Motor neuron (in vitro differentiated cells): Measurements from ENCODE around the gene CEPT1. TPM values are rescaled to one million over a fixed set of nuclear protein-coding genes. Genes with fewer than 3 reads are reported as not detected.
"Not testable (repeated sequence)": the region's sequence is repeated elsewhere in the genome, so short reads cannot be mapped to it uniquely, and the experiment has no call there.

Source experiments
- ATAC-seq, 8 experiments: fragments of 200-7000 bp; cut with Tn5 transposase; replicated peaks in 6 of 8; 2 replicates each; pipeline ENCODE4 v1.8.0; 2021; ENCODE audit warnings: mild to moderate bottlenecking in 8 of 8, moderate library complexity in 8 of 8
- H3K27ac ChIP-seq, 2 donors: fragments of 250-450 bp; sonication (Bioruptor Pico); 2 replicates each; pipeline ENCODE4 v1.9.0; 2021; ENCODE audit warnings: antibody characterized with exemption in 2 of 2, mild to moderate bottlenecking in 2 of 2, moderate library complexity in 1 of 2
- H3K4me1 ChIP-seq, 2 donors: fragments of 250-450 bp; sonication (Bioruptor Pico); replicated peaks in 1 of 2; 2 replicates each; pipeline ENCODE4 v1.6.1; 2021; ENCODE audit warnings: antibody characterized with exemption in 2 of 2, mild to moderate bottlenecking in 2 of 2, moderate library complexity in 1 of 2
- H3K4me3 ChIP-seq, 5 donors: fragments of 250-450 bp; sonication (Bioruptor Pico); 2 replicates each; pipeline ENCODE4 v1.9.0; 2021; ENCODE audit warnings: antibody characterized with exemption in 5 of 5, mild to moderate bottlenecking in 5 of 5, moderate library complexity in 4 of 5
- WGBS, 10 experiments: fragments of 450-650 bp; shearing (Covaris generic); methylation state at CpG; one replicate each; pipeline ENCODE4 v1.0.0; 2022; 5-methylcytosine and 5-hydroxymethylcytosine counted together
- in situ Hi-C, 9 experiments: fragments of 400-800 bp; cut with MboI; loops; one replicate each; pipeline ENCODE4 v1.15.0; 2021; ENCODE audit warnings: low sequenced_read_pairs in 9 of 9, low pct_unique_long_range_greater_than_20kb in 2 of 9; ENCODE audit not compliant: unreplicated experiment in 9 of 9
- total RNA-seq, 8 experiments: library from RNA; unstranded; fragments of 300-600 nt; gene quantifications; 2 replicates each; pipeline versions ENCODE4 v1.2.3 to v1.2.4, GENCODE V29; 2022

The CEPT1 gene
- 10 to 100 TPM; 18.7 to 48.5 (median 28.6) TPM for total RNA-seq

- ATAC-seq, result peak; percentile 74 to 90 (median 85)
- peaks cover 6 to 15% of the 10 kb centered on the region in 2 donors for H3K4me1 ChIP-seq
- peak within 1 kb of the TSS; percentile 56 to 91 (median 80) for H3K4me3 ChIP-seq
- WGBS, 10 experiments, result 1% methylated on average over 24 to 32 of the region's 68 CpGs; no CpG with 5 or more reads in 8 of the 10 experiments
- H3K27ac ChIP-seq, result peak within 1 kb of the TSS; percentile 87 to 89
- in situ Hi-C loops, result no loop called here
These were observed at the start of gene CEPT1, which contains the start of gene DRAM2 for GRCh38 chr1:111139956-111140679. Gene CEPT1, plus strand, starts transcription at chr1:111140223. Its CDS starts 7,492 bp downstream, at chr1:111147715. Gene DRAM2, minus strand, starts transcription at chr1:111140093. Its CDS starts 8,539 bp downstream, at chr1:111131554.

GRCh38 chr1:111095421-111095820 is 44.6 kb upstream of the CEPT1 start:
- in situ Hi-C loops, H3K4me1 ChIP-seq, ATAC-seq, H3K27ac ChIP-seq, H3K4me3 ChIP-seq: not testable (repeated sequence)
- 50 to 100% (median 81%) methylated on average over 1 to 3 of the region's 3 CpGs; no CpG with 5 or more reads in 3 of the 10 experiments for WGBS, 10 experiments

GRCh38 chr1:111097356-111098099 is 42.5 kb upstream of the CEPT1 start:
- no peak overlapping the region for H3K27ac ChIP-seq
- no peaks in the 10 kb centered on the region for H3K4me1 ChIP-seq
- ATAC-seq, result peak in 1 of 8 experiments; percentile 43
- 0 to 86% (median 63%) methylated on average over 1 to 2 of the region's 2 CpGs; no CpG with 5 or more reads in 2 of the 10 experiments for WGBS, 10 experiments
- in situ Hi-C loops, result no loop called here
- H3K4me3 ChIP-seq, result no peak overlapping the region

GRCh38 chr1:111099289-111099688 is 40.7 kb upstream of the CEPT1 start:
- WGBS, 10 experiments, result 86 to 100% (median 100%) methylated on average over 1 of the region's 1 CpG; no CpG with 5 or more reads in 7 of the 10 experiments
- no peak overlapping the region for H3K27ac ChIP-seq
- in situ Hi-C loops, result no loop called here
- H3K4me3 ChIP-seq, result no peak overlapping the region
- H3K4me1 ChIP-seq, result no peaks in the 10 kb centered on the region
- ATAC-seq, result no peak

GRCh38 chr1:111101854-111102642 is 38.0 kb upstream of the CEPT1 start:
- no peak overlapping the region for H3K27ac ChIP-seq
- no peak for ATAC-seq
- H3K4me3 ChIP-seq, result no peak overlapping the region
- WGBS, 10 experiments, result 56 to 100% (median 83%) methylated on average over 1 to 5 of the region's 5 CpGs; no CpG with 5 or more reads in 2 of the 10 experiments
- H3K4me1 ChIP-seq, result no peaks in the 10 kb centered on the region
- in situ Hi-C loops, result no loop called here

GRCh38 chr1:111104981-111105380 is 35.0 kb upstream of the CEPT1 start:
- H3K4me3 ChIP-seq, result no peak overlapping the region
- H3K4me1 ChIP-seq, result no peaks in the 10 kb centered on the region
- ATAC-seq, result no peak
- H3K27ac ChIP-seq, result no peak overlapping the region
- in situ Hi-C loops, result no loop called here
- 63 to 100% (median 83%) methylated on average over 1 to 2 of the region's 2 CpGs; no CpG with 5 or more reads in 1 of the 10 experiments for WGBS, 10 experiments

GRCh38 chr1:111110197-111110899 is 29.7 kb upstream of the CEPT1 start:
- 56 to 100% (median 100%) methylated on average over 1 of the region's 1 CpG; no CpG with 5 or more reads in 3 of the 10 experiments for WGBS, 10 experiments
- in situ Hi-C loops, result no loop called here
- peak in 1 of 8 experiments; percentile 47 for ATAC-seq

GRCh38 chr1:111116496-111116895 is 23.5 kb upstream of the CEPT1 start:
- ATAC-seq, result no peak
- in situ Hi-C loops, result no loop called here
- no peak overlapping the region for H3K27ac ChIP-seq
- WGBS, 10 experiments, result 83 to 100% (median 100%) methylated on average over 1 to 2 of the region's 2 CpGs
- no peaks in the 10 kb centered on the region for H3K4me1 ChIP-seq
- H3K4me3 ChIP-seq, result no peak overlapping the region

More at GRCh38 chr1:111110197-111110899, 29.7 kb upstream of the CEPT1 start:
- Histone ChIP-seq H3K4me3 (no peak overlapping the region), H3K27ac (no peak overlapping the region), H3K4me1 (no peaks in the 10 kb centered on the region)

- Histone ChIP-seq H3K4me3 (no peak overlapping the region), H3K27ac (no peak overlapping the region), H3K4me1 (no peaks in the 10 kb centered on the region)
- in situ Hi-C loops, result no loop called here
- ATAC-seq, result no peak
- 59 to 100% (median 96%) methylated on average over 1 of the region's 1 CpG for WGBS, 10 experiments
These were observed 13.7 kb upstream of the CEPT1 start for GRCh38 chr1:111126354-111126753.

GRCh38 chr1:111127923-111128643 is 11.9 kb upstream of the CEPT1 start:
- H3K4me1 ChIP-seq, result no peaks in the 10 kb centered on the region
- no peak overlapping the region for H3K4me3 ChIP-seq
- WGBS, 10 experiments, result 88 to 100% (median 95%) methylated on average over 1 to 3 of the region's 3 CpGs
- no peak for ATAC-seq
- no peak overlapping the region for H3K27ac ChIP-seq
- in situ Hi-C loops, result no loop called here

- no peak overlapping the region for H3K27ac ChIP-seq
- ATAC-seq, result no peak
- WGBS, 10 experiments, result 45 to 100% (median 68%) methylated on average over 1 of the region's 1 CpG
- no peak overlapping the region for H3K4me3 ChIP-seq
- no peaks in the 10 kb centered on the region for H3K4me1 ChIP-seq
- in situ Hi-C loops, result no loop called here
These were observed 10.6 kb upstream of the CEPT1 start for GRCh38 chr1:111129376-111129775.

GRCh38 chr1:111131693-111132092 is 8.3 kb upstream of the CEPT1 start:
- Histone ChIP-seq H3K4me3 (no peak overlapping the region), H3K27ac (no peak overlapping the region), H3K4me1 (no peaks in the 10 kb centered on the region)
- no peak for ATAC-seq
- WGBS, 10 experiments, result 40 to 100% (median 88%) methylated on average over 1 to 4 of the region's 4 CpGs; no CpG with 5 or more reads in 1 of the 10 experiments
- in situ Hi-C loops, result no loop called here
